SK-N-SH treated with all-trans-retinoic acid at 6 μM for 48 hours (cell line): ENCODE data around the gene DNAH8.

Source experiments
- ATAC-seq: fragments of 200-7000 bp; cut with Tn5 transposase; 3 replicates; pipeline ENCODE4 v1.9.1; 2020; ENCODE audit warnings: mild to moderate bottlenecking, moderate library complexity
- ARNTL ChIP-seq: fragments of 450-650 bp; formaldehyde crosslinking; IDR thresholded peaks from 2 replicates; pipeline ENCODE4 v1.5.0; 2020; ENCODE audit warnings: low read depth, mild to moderate bottlenecking, moderate library complexity, borderline replicate concordance
- BACH2 ChIP-seq: fragments of 250-450 bp; sonication (Bioruptor Pico); IDR thresholded peaks from 2 replicates; pipeline ENCODE4 v1.9.0; 2021; ENCODE audit warnings: mild to moderate bottlenecking, borderline replicate concordance
- CSDC2 ChIP-seq: fragments of 250-450 bp; sonication (Bioruptor Pico); IDR thresholded peaks from 2 replicates; pipeline ENCODE4 v1.5.0; 2020; ENCODE audit warnings: mild to moderate bottlenecking, moderate library complexity
- ESRRG ChIP-seq: fragments of 250-450 bp; sonication (Bioruptor Pico); IDR thresholded peaks from 2 replicates; pipeline ENCODE4 v1.6.1; 2021; ENCODE audit warnings: mild to moderate bottlenecking
- GLIS3 ChIP-seq: fragments of 250-450 bp; sonication (Bioruptor Pico); IDR thresholded peaks from 2 replicates; pipeline ENCODE4 v1.5.0; 2020; ENCODE audit warnings: mild to moderate bottlenecking, moderate library complexity
- PPARA ChIP-seq: fragments of 250-450 bp; sonication (Bioruptor Pico); IDR thresholded peaks from 2 replicates; pipeline ENCODE4 v1.5.0; 2020; ENCODE audit warnings: mild to moderate bottlenecking, borderline replicate concordance
- RARB ChIP-seq: fragments of 250-450 bp; sonication (Bioruptor Pico); IDR thresholded peaks from 2 replicates; pipeline ENCODE4 v1.8.0; 2021; ENCODE audit warnings: mild to moderate bottlenecking, moderate library complexity
- SNAI2 ChIP-seq: fragments of 250-450 bp; sonication (Bioruptor Pico); IDR thresholded peaks from 2 replicates; pipeline ENCODE4 v1.5.0; 2020; ENCODE audit warnings: mild to moderate bottlenecking, moderate library complexity
- TCF4 ChIP-seq: fragments of 250-450 bp; sonication (Bioruptor Pico); IDR thresholded peaks from 2 replicates; pipeline ENCODE4 v1.8.0; 2021; ENCODE audit warnings: mild to moderate bottlenecking, moderate library complexity, borderline replicate concordance
- TOX ChIP-seq: fragments of 250-450 bp; sonication (Bioruptor Pico); IDR thresholded peaks from 2 replicates; pipeline ENCODE4 v1.8.0; 2021; ENCODE audit warnings: mild to moderate bottlenecking, moderate library complexity, borderline replicate concordance
- ZC3H10 ChIP-seq: fragments of 250-450 bp; sonication (Bioruptor Pico); IDR thresholded peaks from 2 replicates; pipeline ENCODE4 v1.5.1; 2021; ENCODE audit warnings: mild to moderate bottlenecking, moderate library complexity
- ZFP3 ChIP-seq: fragments of 250-450 bp; sonication (Bioruptor Pico); IDR thresholded peaks from 2 replicates; pipeline ENCODE4 v1.5.0; 2020; ENCODE audit warnings: mild to moderate bottlenecking, moderate library complexity
- ZFP30 ChIP-seq: fragments of 450-650 bp; formaldehyde crosslinking; IDR thresholded peaks from 2 replicates; pipeline ENCODE4 v1.5.0; 2022; ENCODE audit warnings: mild to moderate bottlenecking, moderate library complexity
- ZNF565 ChIP-seq: fragments of 450-650 bp; formaldehyde crosslinking; conservative IDR thresholded peaks from 2 replicates; pipeline ENCODE4 v1.5.0; 2020; ENCODE audit warnings: low read depth, mild to moderate bottlenecking, moderate library complexity
- ZNF8 ChIP-seq: fragments of 450-650 bp; formaldehyde crosslinking; IDR thresholded peaks from 2 replicates; pipeline ENCODE4 v1.5.0; 2020; ENCODE audit warnings: mild to moderate bottlenecking, moderate library complexity
- TF ChIP-seq, protein P1 (sequence below): fragments of 250-450 bp; sonication (Bioruptor Pico); IDR thresholded peaks from 2 replicates; pipeline ENCODE4 v1.8.0; 2020; ENCODE audit warnings: mild to moderate bottlenecking, moderate library complexity, borderline replicate concordance
- TF ChIP-seq, protein P2 (sequence below): fragments of 250-450 bp; sonication (Bioruptor Pico); IDR thresholded peaks from 2 replicates; pipeline ENCODE4 v1.5.0; 2020; ENCODE audit warnings: mild to moderate bottlenecking, moderate library complexity
- TF ChIP-seq, protein P3 (sequence below): fragments of 250-450 bp; sonication (Bioruptor Pico); IDR thresholded peaks from 2 replicates; pipeline ENCODE4 v1.5.1; 2021; ENCODE audit warnings: mild to moderate bottlenecking, moderate library complexity
- TF ChIP-seq, protein P4 (sequence below): fragments of 250-450 bp; sonication (Bioruptor Pico); IDR thresholded peaks from 2 replicates; pipeline ENCODE4 v1.5.1; 2020; ENCODE audit warnings: low read depth, mild to moderate bottlenecking, moderate library complexity

The DNAH8 gene

DNA sequence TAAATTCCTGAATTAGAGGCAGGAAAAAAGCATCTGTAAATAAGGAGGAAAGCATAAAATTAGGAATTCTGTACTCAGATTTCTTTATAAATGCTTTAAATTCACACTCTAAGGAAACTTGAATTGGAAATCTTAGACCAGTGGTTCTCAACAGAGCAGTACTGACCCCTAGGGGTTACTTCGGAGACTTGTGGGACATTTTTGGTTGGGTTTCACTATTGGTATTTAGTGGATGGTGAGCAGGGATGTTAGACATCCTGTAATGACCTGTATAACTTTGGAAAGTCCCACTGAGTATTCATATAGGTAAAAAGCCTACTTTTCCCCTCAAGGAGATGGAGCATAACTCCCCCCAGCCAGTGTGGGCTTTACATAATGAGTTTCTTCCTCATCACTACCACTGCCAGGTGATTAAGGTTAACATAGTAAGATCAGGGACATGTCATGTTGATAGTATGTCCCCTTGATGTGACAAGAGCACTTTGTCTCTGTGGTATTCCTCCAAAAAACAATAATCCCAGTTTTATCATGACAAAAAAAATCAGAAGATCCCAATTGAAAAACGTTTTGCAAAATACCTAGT, 43.1 kb upstream of the DNAH8 start (continued):
- TF ChIP-seq, protein P1, sequence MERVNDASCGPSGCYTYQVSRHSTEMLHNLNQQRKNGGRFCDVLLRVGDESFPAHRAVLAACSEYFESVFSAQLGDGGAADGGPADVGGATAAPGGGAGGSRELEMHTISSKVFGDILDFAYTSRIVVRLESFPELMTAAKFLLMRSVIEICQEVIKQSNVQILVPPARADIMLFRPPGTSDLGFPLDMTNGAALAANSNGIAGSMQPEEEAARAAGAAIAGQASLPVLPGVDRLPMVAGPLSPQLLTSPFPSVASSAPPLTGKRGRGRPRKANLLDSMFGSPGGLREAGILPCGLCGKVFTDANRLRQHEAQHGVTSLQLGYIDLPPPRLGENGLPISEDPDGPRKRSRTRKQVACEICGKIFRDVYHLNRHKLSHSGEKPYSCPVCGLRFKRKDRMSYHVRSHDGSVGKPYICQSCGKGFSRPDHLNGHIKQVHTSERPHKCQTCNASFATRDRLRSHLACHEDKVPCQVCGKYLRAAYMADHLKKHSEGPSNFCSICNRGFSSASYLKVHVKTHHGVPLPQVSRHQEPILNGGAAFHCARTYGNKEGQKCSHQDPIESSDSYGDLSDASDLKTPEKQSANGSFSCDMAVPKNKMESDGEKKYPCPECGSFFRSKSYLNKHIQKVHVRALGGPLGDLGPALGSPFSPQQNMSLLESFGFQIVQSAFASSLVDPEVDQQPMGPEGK (CRISPR knock-in tag) = no peak
- TF ChIP-seq, all 23 proteins: peak for 0

DNA sequence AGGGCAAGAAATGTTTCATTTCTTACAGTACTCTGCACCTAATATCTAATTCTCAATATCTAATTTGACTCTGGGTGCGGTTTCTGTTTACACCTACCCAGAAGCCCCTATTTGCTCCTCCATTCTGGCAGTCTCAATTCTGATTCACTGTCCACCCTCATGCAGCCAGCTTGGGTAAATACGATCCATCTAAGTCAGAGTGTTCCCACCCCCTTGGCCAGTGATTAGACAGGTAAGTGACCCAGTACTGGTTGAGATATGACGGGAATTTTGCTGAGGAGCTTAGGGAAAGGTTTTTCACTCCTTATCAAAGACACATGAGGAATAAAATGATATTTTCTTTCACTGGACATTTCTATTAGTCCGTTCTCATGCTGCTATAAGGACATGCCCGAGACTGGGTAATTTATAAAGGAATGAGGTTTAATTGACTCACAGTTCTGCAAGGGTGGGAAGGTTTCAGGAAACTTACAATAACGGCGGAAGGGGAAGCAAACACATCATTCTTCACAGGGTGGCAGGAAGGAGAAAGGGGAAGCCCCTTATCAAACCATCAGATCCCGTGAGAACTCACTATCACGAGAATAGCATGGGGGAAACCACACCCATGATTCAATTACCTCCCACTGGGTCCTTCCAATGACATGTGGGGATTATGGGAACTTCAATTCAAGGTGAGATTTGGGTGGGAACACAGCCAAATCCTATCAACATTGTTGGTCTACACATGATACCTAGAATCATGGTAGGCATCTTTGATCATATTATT, 41.5 kb upstream of the DNAH8 start:
- TF ChIP-seq GLIS3 (CRISPR knock-in tag) = no peak
- no peak for TF ChIP-seq ZFP3
- TF ChIP-seq ZFP30 (CRISPR knock-in tag) = no peak
- TF ChIP-seq, protein P2, sequence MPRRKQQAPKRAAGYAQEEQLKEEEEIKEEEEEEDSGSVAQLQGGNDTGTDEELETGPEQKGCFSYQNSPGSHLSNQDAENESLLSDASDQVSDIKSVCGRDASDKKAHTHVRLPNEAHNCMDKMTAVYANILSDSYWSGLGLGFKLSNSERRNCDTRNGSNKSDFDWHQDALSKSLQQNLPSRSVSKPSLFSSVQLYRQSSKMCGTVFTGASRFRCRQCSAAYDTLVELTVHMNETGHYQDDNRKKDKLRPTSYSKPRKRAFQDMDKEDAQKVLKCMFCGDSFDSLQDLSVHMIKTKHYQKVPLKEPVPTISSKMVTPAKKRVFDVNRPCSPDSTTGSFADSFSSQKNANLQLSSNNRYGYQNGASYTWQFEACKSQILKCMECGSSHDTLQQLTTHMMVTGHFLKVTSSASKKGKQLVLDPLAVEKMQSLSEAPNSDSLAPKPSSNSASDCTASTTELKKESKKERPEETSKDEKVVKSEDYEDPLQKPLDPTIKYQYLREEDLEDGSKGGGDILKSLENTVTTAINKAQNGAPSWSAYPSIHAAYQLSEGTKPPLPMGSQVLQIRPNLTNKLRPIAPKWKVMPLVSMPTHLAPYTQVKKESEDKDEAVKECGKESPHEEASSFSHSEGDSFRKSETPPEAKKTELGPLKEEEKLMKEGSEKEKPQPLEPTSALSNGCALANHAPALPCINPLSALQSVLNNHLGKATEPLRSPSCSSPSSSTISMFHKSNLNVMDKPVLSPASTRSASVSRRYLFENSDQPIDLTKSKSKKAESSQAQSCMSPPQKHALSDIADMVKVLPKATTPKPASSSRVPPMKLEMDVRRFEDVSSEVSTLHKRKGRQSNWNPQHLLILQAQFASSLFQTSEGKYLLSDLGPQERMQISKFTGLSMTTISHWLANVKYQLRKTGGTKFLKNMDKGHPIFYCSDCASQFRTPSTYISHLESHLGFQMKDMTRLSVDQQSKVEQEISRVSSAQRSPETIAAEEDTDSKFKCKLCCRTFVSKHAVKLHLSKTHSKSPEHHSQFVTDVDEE = no peak
- TF ChIP-seq, protein P3, sequence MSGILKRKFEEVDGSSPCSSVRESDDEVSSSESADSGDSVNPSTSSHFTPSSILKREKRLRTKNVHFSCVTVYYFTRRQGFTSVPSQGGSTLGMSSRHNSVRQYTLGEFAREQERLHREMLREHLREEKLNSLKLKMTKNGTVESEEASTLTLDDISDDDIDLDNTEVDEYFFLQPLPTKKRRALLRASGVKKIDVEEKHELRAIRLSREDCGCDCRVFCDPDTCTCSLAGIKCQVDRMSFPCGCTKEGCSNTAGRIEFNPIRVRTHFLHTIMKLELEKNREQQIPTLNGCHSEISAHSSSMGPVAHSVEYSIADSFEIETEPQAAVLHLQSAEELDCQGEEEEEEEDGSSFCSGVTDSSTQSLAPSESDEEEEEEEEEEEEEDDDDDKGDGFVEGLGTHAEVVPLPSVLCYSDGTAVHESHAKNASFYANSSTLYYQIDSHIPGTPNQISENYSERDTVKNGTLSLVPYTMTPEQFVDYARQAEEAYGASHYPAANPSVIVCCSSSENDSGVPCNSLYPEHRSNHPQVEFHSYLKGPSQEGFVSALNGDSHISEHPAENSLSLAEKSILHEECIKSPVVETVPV (CRISPR knock-in tag) = no peak
- no peak for TF ChIP-seq CSDC2 (CRISPR knock-in tag)
- no peak for TF ChIP-seq TCF4
- TF ChIP-seq, protein P4, sequence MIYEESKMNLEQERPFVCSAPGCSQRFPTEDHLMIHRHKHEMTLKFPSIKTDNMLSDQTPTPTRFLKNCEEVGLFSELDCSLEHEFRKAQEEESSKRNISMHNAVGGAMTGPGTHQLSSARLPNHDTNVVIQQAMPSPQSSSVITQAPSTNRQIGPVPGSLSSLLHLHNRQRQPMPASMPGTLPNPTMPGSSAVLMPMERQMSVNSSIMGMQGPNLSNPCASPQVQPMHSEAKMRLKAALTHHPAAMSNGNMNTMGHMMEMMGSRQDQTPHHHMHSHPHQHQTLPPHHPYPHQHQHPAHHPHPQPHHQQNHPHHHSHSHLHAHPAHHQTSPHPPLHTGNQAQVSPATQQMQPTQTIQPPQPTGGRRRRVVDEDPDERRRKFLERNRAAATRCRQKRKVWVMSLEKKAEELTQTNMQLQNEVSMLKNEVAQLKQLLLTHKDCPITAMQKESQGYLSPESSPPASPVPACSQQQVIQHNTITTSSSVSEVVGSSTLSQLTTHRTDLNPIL (CRISPR knock-in tag) = no peak
- TF ChIP-seq TOX (CRISPR knock-in tag) = no peak
- no peak for TF ChIP-seq ZC3H10
- no peak for TF ChIP-seq ZNF8 (CRISPR knock-in tag)
- no peak for TF ChIP-seq PPARA (CRISPR knock-in tag)
- no peak for TF ChIP-seq ZNF565 (CRISPR knock-in tag)
- no peak for TF ChIP-seq RARB (CRISPR knock-in tag)
- no peak for ATAC-seq

DNA sequence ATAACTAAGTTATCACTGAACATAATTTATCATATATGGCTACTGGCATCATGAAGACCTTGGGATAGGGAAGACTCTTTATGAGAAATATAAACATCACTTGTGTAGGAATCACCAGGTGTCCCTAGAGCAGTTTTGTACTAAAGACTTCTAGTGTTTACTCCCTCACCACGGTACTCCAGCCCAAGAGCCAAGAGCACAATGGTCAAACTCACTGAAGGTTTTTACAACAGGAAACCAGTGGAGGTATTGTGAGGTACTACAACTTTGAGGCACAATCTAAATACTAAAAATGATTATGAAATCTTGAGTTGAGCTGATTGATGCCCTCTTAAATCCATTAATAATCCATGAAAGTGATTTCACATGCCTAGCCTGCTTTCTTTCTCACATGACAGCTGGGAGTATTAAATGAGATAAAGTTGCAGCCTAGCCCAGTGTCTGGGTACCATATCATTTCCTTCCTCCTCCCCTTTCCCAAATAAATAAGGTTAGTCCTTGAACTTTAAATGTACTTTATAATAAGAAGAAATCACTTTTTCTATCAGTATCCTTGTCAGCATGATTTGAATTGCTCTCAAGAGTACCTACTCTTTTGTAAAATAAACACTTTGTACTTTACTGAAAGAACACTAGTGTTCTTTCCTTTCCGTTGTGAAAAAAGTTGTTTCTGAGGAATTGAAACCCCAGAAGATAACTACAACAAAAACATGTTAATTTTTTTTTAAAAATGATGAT, 38.7 kb upstream of the DNAH8 start:
- TF ChIP-seq ZC3H10 (no peak), RARB (CRISPR knock-in tag) (no peak), PPARA (CRISPR knock-in tag) (no peak), ZFP30 (CRISPR knock-in tag) (no peak), BACH2 (no peak), ARNTL (no peak), ZNF8 (CRISPR knock-in tag) (no peak), SNAI2 (CRISPR knock-in tag) (no peak), ESRRG (CRISPR knock-in tag) (no peak), ZNF565 (CRISPR knock-in tag) (no peak), TCF4 (no peak)
- TF ChIP-seq, protein P4 (CRISPR knock-in tag) = no peak
- TF ChIP-seq, protein P1 (CRISPR knock-in tag) = no peak
- TF ChIP-seq, protein P3 (CRISPR knock-in tag) = no peak

More for the DNA sequence above, 38.7 kb upstream of the DNAH8 start:
- no peak for ATAC-seq
